ENCODE data around the gene MYO7B. TPM values are rescaled to one million over a fixed set of nuclear protein-coding genes. Genes with fewer than 3 reads are reported as not detected.

Gene MYO7B
- total RNA-seq, 1 donor from 2014 or later: 0.28 TPM

DNA sequence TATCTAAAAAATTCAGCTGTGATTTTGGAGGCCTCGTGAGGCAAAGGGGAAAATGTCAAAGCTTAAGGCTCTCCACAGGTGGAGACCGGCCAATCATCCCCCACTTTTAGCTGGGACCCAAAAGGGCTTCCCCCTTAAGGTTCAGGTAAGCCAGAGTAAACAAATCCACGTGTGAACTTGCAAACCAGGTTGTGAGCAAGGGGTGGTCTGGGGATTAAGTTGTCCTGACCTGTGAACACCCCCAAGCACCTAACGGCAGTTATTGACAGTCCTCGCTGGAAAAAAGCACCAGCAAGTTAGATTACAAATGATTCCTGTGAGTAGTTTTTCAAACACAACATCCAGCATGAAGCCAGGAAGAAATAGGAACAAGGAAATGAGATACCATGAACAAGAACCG is 42.9 kb downstream of the MYO7B start:
- TF ChIP-seq, protein P1, sequence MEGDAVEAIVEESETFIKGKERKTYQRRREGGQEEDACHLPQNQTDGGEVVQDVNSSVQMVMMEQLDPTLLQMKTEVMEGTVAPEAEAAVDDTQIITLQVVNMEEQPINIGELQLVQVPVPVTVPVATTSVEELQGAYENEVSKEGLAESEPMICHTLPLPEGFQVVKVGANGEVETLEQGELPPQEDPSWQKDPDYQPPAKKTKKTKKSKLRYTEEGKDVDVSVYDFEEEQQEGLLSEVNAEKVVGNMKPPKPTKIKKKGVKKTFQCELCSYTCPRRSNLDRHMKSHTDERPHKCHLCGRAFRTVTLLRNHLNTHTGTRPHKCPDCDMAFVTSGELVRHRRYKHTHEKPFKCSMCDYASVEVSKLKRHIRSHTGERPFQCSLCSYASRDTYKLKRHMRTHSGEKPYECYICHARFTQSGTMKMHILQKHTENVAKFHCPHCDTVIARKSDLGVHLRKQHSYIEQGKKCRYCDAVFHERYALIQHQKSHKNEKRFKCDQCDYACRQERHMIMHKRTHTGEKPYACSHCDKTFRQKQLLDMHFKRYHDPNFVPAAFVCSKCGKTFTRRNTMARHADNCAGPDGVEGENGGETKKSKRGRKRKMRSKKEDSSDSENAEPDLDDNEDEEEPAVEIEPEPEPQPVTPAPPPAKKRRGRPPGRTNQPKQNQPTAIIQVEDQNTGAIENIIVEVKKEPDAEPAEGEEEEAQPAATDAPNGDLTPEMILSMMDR (conservative IDR thresholded peaks at IDR 0.05): no peak
- H3K36me3 Mint-ChIP-seq (ENCODE audit: low read depth): no peaks in the 10 kb centered on the region
- no peak overlapping the region for H3K4me3 Mint-ChIP-seq
- no peak for DNase-seq (ENCODE audit: low read depth, low spot score)
- no peaks in the 10 kb centered on the region for H3K9me3 Mint-ChIP-seq
- no peak overlapping the region for H3K27ac Mint-ChIP-seq (ENCODE audit: unreplicated experiment)
- no peaks in the 10 kb centered on the region for H3K27me3 Mint-ChIP-seq (ENCODE audit: low read depth)
- H3K4me1 Mint-ChIP-seq: peaks cover 4% of the 10 kb centered on the region

DNA sequence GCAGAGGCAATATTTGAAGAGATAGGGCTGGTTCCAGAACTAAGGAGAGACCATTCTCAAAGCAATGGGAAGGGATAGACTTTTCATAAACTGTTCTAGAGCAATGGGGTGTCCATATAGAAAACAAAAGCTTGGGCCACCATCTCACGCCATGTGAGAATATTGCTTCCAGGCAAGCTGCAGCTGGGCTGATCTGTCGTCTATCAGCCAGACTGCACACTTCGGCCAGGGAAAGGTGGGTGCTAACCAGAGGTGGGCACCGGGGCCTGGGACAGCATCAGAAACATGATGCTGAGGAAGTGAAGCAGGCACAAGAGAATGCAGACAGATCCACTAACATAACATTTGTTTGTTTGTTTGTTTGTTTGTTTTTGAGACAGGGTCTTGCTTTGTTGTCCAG is 43.7 kb downstream of the MYO7B start:
- TF ChIP-seq, protein P1 (conservative IDR thresholded peaks at IDR 0.05): no peak
- no peaks in the 10 kb centered on the region for H3K27me3 Mint-ChIP-seq (ENCODE audit: low read depth)
- no peak for DNase-seq (ENCODE audit: low read depth, low spot score)
- peaks cover 4% of the 10 kb centered on the region for H3K4me1 Mint-ChIP-seq
- H3K27ac Mint-ChIP-seq (ENCODE audit: unreplicated experiment): no peak overlapping the region
- H3K4me3 Mint-ChIP-seq: no peak overlapping the region
- no peaks in the 10 kb centered on the region for H3K36me3 Mint-ChIP-seq (ENCODE audit: low read depth)
- H3K9me3 Mint-ChIP-seq: no peaks in the 10 kb centered on the region

DNA sequence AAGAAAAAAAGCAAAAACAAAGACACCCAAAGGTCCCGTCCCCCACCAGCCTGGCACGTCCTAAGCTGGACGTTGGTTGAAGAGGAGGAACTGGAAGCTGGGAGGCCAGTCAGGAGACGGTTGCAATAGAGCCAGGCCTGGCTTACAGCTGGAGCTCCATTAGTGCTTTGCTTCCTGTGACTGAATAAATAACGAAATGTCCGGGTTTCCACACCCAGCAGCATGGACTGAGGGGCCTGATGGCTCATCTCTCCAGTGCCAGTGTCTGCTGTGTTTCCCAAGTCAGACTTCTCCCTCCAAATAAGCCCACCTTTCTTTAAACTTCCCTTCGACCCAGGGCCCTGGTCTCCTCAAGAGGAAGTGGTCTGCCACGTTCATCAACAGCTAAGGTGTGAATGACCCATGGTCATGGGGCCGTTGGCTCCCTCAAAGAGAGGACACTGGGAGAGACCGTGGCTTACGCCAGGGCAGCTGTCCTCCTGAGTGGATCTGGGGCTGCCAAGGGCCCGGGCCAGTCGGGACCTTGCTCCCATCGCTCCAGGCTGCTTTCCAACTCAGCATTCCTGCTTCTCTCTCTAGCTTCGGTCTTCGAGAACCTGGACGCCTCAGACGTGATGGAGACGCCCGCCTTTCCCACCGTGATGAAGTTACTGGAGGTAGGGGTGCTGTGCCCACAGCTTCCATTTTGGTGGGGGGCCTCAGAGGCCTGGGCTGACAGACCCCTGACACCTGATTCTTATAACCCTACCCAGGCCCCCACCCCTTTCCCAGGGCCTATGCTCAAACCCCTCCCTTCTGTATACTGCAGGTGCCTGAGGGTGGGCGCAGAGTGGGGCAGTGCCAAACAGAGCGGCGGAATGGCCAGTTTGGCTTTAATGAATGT is 44.9 kb downstream of the MYO7B start:
- Mint-ChIP-seq H3K27ac (ENCODE audit: unreplicated experiment) (no peak overlapping the region), H3K9me3 (no peaks in the 10 kb centered on the region), H3K27me3 (ENCODE audit: low read depth) (no peaks in the 10 kb centered on the region), H3K36me3 (ENCODE audit: low read depth) (no peaks in the 10 kb centered on the region), H3K4me3 (no peak overlapping the region), H3K4me1 (peaks cover 4% of the 10 kb centered on the region)
- TF ChIP-seq, protein P1 (conservative IDR thresholded peaks at IDR 0.05): no peak
- DNase-seq (ENCODE audit: low read depth, low spot score): no peak

DNA sequence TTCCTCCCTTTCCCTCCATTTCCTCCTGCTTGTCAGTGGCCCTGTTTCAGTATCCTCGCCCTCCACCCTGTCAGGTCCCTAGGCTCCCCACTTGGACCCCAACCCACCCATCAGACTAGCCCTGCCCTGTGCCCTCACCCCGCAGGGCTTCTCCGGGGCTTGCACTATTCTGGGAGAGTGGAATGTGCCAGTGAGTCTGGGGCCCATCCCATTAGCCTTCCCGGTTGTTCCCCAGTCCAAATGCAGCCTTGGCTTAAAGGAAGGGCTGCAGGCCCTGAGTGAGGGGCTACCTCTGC is 45.5 kb downstream of the MYO7B start:
- Mint-ChIP-seq H3K36me3 (ENCODE audit: low read depth) (no peaks in the 10 kb centered on the region), H3K4me3 (no peak overlapping the region), H3K9me3 (no peaks in the 10 kb centered on the region), H3K27me3 (ENCODE audit: low read depth) (no peaks in the 10 kb centered on the region), H3K27ac (ENCODE audit: unreplicated experiment) (no peak overlapping the region), H3K4me1 (peaks cover 4% of the 10 kb centered on the region)
- DNase-seq (ENCODE audit: low read depth, low spot score): no peak
- TF ChIP-seq, protein P1 (conservative IDR thresholded peaks at IDR 0.05): no peak

DNA sequence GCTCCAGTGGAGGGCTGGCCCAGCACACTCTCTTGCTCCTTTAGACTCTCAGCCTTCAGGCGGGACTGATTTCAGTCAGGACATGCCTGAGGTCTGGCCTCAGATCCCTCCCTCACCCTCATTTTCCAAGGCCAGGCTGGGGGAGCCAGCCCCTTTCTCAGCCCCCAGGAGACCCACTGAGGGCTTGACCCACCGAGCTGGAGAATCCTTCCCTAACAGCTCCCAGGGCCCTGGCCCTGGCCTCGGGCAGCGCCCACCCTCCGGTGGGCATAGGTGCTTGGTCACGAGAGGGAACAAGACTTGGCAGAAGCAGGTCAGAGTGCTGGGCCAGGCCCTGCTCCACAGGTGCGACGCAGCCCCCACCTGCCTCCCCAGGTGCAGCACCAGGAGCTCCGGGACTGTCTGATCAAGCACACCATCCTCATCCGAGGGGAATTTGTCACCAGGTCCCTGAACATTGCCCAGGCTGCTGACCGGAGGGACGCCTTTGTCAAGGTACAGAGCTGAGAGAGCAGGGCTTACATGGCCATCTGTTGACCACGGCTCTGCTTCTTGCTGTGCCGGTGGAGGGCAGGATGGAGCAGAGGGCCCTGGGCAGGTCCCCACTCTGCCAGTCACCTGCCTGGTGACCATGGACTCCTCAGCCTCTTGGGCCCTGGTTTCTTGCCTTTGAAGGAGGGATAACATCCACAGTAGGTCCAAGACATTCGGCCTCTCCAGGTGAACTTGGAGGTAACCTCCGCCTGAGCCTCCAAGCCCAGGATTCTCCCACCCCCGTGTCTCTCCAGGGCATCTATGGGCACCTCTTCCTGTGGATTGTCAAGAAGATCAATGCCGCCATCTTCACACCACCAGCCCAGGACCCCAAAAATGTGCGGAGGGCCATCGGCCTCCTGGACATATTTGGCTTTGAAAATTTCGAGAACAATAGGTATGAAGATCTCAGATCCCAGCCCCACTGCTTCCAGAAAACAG is 46.3 kb downstream of the MYO7B start:
- no peak for DNase-seq (ENCODE audit: low read depth, low spot score)
- TF ChIP-seq, protein P1 (conservative IDR thresholded peaks at IDR 0.05): no peak
- H3K36me3 Mint-ChIP-seq (ENCODE audit: low read depth): no peaks in the 10 kb centered on the region
- H3K27me3 Mint-ChIP-seq (ENCODE audit: low read depth): no peaks in the 10 kb centered on the region
- H3K9me3 Mint-ChIP-seq: no peaks in the 10 kb centered on the region
- peaks cover 4% of the 10 kb centered on the region for H3K4me1 Mint-ChIP-seq
- H3K27ac Mint-ChIP-seq (ENCODE audit: unreplicated experiment): no peak overlapping the region
- no peak overlapping the region for H3K4me3 Mint-ChIP-seq
